Ascending aorta (tissue), 2 donors: ENCODE results near the gene RAB3GAP2. TPM values are rescaled to one million over a fixed set of nuclear protein-coding genes. Genes with fewer than 3 reads are reported as not detected.

Source experiments
- DNase-seq, 2 donors: peaks; one replicate each; pipeline ENCODE4 v3.0.0-alpha.2; 2019; ENCODE audit warnings: low spot score in 2 of 2
- H3K27ac ChIP-seq, 2 donors: fragments of 200-600 bp; sonication (generic); one replicate each; pipeline ENCODE4 v1.5.1; 2016 to 2017; ENCODE audit warnings: mild to moderate bottlenecking in 1 of 2
- H3K27me3 ChIP-seq: fragments of 200-600 bp; sonication (generic); one replicate; pipeline ENCODE4 v1.5.1; 2017
- H3K36me3 ChIP-seq, 2 donors: fragments of 200-600 bp; sonication (generic); one replicate each; pipeline ENCODE4 v1.5.1; 2016
- H3K4me1 ChIP-seq, 2 donors: fragments of 200-600 bp; sonication (generic); one replicate each; pipeline ENCODE4 v1.5.1; 2016 to 2017; ENCODE audit warnings: mild to moderate bottlenecking in 1 of 2
- H3K4me3 ChIP-seq, 2 donors: fragments of 200-600 bp; sonication (generic); one replicate each; pipeline ENCODE4 v1.5.1; 2016 to 2017; ENCODE audit warnings: mild to moderate bottlenecking in 1 of 2
- H3K9me3 ChIP-seq, 2 donors: fragments of 200-600 bp; sonication (generic); one replicate each; pipeline ENCODE4 v1.5.1; 2016
- intact Hi-C: fragments of 100-400 bp; cut with DNase I; formaldehyde crosslinking; loops from one replicate; pipeline ENCODE4 v1.15.1; 2023
- total RNA-seq: library from RNA; depleted of rRNA; stranded (reverse); fragments of >200 nt; gene quantifications from one replicate; pipeline ENCODE4 v1.1.0, GENCODE V29; 2016
- TF ChIP-seq, protein P1 (sequence below), 3 experiments: fragments of 200-600 bp in 2 of 3; fragments of 450-650 bp in 1 of 3; sonication (generic) in 2 of 3; IDR thresholded peaks; one replicate each; pipeline ENCODE4 v1.5.1; 2016 to 2019; ENCODE audit warnings: antibody characterized with exemption in 3 of 3, mild to moderate bottlenecking in 1 of 3, moderate library complexity in 1 of 3

RAB3GAP2 gene
- total RNA-seq, 1 donor from 2014 or later, result 9.8 TPM

DNA sequence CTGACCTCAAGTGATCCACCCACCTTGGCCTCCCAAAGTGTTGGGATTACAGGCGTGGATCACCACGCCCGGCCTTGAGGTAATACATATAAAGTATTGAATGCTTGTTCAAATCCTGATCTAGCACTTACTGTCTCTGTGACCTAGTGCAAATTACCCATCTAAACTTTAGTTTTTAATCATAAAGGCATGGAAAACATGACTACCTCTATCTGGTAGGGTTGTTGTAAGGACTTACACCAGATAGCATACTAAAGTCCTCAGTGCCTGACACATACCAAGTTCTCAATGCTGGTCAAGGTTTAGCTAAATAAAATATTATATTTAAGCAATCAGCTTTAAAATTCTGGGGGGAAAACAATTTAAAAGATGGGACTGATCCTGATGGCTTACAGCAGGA lies 38.3 kb downstream of the RAB3GAP2 start:
- DNase-seq, result no peak
- intact Hi-C loops, result no loop called here

DNA sequence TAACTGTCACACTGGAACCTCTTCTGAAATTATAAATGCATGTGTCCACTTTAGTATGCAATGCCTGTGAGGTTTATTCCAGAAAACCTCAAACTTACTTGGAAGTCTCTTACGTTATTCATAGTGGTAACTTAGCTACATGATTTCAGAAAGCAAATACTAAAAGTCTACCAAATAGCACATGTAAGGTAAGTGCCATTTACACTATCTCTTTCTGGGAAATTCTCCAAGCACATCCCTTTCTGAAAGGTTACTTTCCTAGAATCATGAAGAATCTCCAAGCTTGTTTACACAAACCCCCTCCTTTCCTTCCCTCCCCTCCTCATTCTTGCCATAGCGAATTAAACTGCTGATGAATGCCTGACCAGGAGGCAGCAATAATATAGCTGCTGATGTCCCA lies 42.5 kb downstream of the RAB3GAP2 start:
- DNase-seq, result no peak
- TF ChIP-seq, protein P1, sequence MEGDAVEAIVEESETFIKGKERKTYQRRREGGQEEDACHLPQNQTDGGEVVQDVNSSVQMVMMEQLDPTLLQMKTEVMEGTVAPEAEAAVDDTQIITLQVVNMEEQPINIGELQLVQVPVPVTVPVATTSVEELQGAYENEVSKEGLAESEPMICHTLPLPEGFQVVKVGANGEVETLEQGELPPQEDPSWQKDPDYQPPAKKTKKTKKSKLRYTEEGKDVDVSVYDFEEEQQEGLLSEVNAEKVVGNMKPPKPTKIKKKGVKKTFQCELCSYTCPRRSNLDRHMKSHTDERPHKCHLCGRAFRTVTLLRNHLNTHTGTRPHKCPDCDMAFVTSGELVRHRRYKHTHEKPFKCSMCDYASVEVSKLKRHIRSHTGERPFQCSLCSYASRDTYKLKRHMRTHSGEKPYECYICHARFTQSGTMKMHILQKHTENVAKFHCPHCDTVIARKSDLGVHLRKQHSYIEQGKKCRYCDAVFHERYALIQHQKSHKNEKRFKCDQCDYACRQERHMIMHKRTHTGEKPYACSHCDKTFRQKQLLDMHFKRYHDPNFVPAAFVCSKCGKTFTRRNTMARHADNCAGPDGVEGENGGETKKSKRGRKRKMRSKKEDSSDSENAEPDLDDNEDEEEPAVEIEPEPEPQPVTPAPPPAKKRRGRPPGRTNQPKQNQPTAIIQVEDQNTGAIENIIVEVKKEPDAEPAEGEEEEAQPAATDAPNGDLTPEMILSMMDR (IDR thresholded peaks at IDR 0.05), result no peak
- no peaks in the 10 kb centered on the region for H3K27me3 ChIP-seq
- intact Hi-C loops, result no loop called here
- no peak overlapping the region for H3K4me3 ChIP-seq
- no peaks in the 10 kb centered on the region for H3K9me3 ChIP-seq
- H3K4me1 ChIP-seq, result peaks cover 0 to 3% of the 10 kb centered on the region in 2 donors
- no peak overlapping the region for H3K27ac ChIP-seq
- peaks cover 0 to 17% of the 10 kb centered on the region in 2 donors for H3K36me3 ChIP-seq

More for the DNA sequence above, 38.3 kb downstream of the RAB3GAP2 start:
- no peaks in the 10 kb centered on the region for H3K9me3 ChIP-seq
- H3K27ac ChIP-seq, result no peak overlapping the region
- H3K4me1 ChIP-seq, result peaks cover 0 to 4% of the 10 kb centered on the region in 2 donors
- no peaks in the 10 kb centered on the region for H3K27me3 ChIP-seq
- TF ChIP-seq, protein P1 (IDR thresholded peaks at IDR 0.05), result no peak
- H3K36me3 ChIP-seq, result peaks cover 0 to 10% of the 10 kb centered on the region in 2 donors
- H3K4me3 ChIP-seq, result no peak overlapping the region

DNA sequence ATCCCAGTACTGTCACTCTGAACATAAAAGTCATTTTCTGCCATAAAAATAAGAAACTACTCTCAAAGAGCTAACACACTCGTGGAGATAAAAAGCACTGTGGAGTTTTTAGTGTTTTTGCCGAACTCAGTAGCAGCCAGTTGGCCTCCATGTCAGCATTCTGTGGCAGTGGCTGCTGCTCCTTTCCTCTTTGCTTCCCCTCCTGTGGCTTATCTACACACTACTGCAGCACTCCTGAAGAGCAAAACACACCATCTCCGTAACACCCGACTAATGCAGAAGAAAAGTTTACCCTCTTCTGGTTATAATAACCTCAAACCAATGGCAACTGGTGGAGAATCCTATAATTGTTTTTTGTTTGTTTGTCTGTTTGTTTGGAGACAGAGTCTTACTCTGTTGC lies 44.9 kb downstream of the RAB3GAP2 start:
- TF ChIP-seq, protein P1 (IDR thresholded peaks at IDR 0.05), result no peak
- no peaks in the 10 kb centered on the region for H3K27me3 ChIP-seq
- DNase-seq, result no peak
- intact Hi-C loops, result no loop called here
- H3K36me3 ChIP-seq, result peaks cover 0 to 15% of the 10 kb centered on the region in 2 donors
- H3K4me1 ChIP-seq, result peaks cover 0 to 6% of the 10 kb centered on the region in 2 donors
- no peak overlapping the region for H3K4me3 ChIP-seq
- no peaks in the 10 kb centered on the region for H3K9me3 ChIP-seq
- no peak overlapping the region for H3K27ac ChIP-seq

DNA sequence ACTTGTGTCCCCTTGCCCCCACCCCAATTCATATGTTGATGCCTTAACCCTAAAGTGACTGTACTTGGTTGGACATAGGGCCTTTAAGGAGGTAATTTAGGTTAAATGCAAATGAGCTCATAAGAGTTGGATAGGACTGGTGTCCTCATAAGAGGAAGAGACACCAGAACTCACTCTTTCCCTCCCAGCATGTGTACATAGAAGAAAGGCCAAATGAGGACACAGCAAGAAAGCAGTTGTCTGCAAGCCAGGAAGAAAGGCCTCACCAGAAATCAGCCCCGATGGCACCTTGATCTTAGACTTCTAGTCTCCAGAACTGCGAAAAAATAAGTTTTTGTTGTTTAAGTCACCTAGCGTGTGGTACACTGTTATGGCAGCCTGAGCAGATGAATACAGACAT lies 45.5 kb downstream of the RAB3GAP2 start:
- peaks cover 0 to 6% of the 10 kb centered on the region in 2 donors for H3K4me1 ChIP-seq
- H3K9me3 ChIP-seq, result no peaks in the 10 kb centered on the region
- no peak overlapping the region for H3K4me3 ChIP-seq
- H3K27ac ChIP-seq, result no peak overlapping the region
- TF ChIP-seq, protein P1 (IDR thresholded peaks at IDR 0.05), result no peak
- intact Hi-C loops, result no loop called here
- H3K27me3 ChIP-seq, result no peaks in the 10 kb centered on the region
- H3K36me3 ChIP-seq, result peaks cover 0 to 9% of the 10 kb centered on the region in 2 donors
- no peak for DNase-seq

DNA sequence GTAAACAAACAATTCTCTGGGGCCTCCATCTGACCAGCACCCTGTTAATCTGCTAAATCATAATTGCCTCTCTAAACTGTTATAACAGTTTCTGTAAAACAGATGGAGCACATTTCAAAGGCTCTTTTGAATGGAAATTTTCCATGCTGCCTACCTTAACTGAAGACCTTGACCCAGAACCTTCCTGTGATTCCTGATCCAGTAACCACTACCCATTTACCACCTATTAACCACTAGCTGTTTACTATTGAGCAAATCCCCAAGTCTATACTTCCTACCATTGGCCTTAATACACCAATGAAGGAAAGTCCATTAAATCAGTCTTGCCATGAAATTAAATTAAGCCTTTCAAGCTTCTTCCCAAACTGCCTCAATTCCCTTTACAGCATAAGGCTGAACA lies 46.3 kb downstream of the RAB3GAP2 start:
- intact Hi-C loops, result no loop called here
- no peak overlapping the region for H3K27ac ChIP-seq
- H3K4me3 ChIP-seq, result no peak overlapping the region
- no peaks in the 10 kb centered on the region for H3K27me3 ChIP-seq
- H3K9me3 ChIP-seq, result no peaks in the 10 kb centered on the region
- no peak for DNase-seq
- TF ChIP-seq, protein P1 (IDR thresholded peaks at IDR 0.05), result no peak
- H3K36me3 ChIP-seq, result peaks cover 0 to 7% of the 10 kb centered on the region in 2 donors
- peaks cover 0 to 6% of the 10 kb centered on the region in 2 donors for H3K4me1 ChIP-seq

DNA sequence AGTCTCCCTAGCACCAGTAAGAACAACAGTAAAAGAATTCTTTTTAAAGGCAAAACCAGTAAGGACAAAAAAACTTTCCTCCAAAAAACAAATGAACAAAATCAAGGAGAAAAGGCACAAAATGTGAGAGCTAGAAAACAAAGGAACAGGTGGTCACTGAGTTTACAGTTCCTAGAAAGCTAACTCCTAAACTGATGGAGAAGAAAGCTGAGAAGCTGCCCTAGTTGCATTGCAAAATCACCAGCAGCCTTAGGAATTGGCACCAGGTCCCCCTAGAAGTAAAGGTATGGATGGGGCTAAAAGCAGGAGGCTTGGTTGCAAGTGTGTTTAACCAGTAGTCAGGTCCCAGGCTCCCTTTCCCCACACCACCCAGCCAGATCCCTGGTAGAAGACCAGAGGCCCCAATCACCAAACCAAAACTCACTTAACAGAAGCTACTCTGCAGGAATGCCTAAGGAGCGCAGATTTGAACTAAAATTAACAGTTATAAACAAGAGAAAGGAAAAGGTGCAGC lies 47.6 kb downstream of the RAB3GAP2 start:
- TF ChIP-seq, protein P1 (IDR thresholded peaks at IDR 0.05), result no peak
- Histone ChIP-seq H3K4me1 (peaks cover 0 to 6% of the 10 kb centered on the region in 2 donors), H3K36me3 (peaks cover 0 to 12% of the 10 kb centered on the region in 2 donors), H3K27me3 (no peaks in the 10 kb centered on the region), H3K9me3 (no peaks in the 10 kb centered on the region), H3K4me3 (no peak overlapping the region), H3K27ac (no peak overlapping the region)
- no peak for DNase-seq
- intact Hi-C loops, result no loop called here
